CD4-positive, CD25-positive, alpha-beta regulatory T cell (primary cell): Measurements from ENCODE around the gene FILIP1. TPM values are rescaled to one million over a fixed set of nuclear protein-coding genes. Genes with fewer than 3 reads are reported as not detected.

Source experiments
- ATAC-seq, 2 donors: fragments of 150-1000 bp; cut with Tn5 transposase; one replicate each; pipeline ENCODE4 v1.10.0; 2021; ENCODE audit warnings: low read depth in 2 of 2, moderate number of reproducible peaks in 2 of 2, moderate library complexity in 1 of 2
- DNase-seq, 3 donors: peaks; one replicate each; pipeline versions ENCODE4 v3.0.0 to v3.0.0-alpha.2; 2012 to 2022; ENCODE audit warnings: mixed read lengths in 1 of 3
- H3K27ac ChIP-seq: one replicate; pipeline ENCODE4 v1.7.0; 2013; ENCODE audit warnings: mild to moderate bottlenecking, low read length; ENCODE audit not compliant: insufficient read depth, poor library complexity, severe bottlenecking
- H3K27me3 ChIP-seq: one replicate; pipeline ENCODE4 v1.7.0; 2013; ENCODE audit warnings: low read length; ENCODE audit not compliant: control insufficient read depth, insufficient read depth
- H3K36me3 ChIP-seq: one replicate; pipeline ENCODE4 v1.7.0; 2013; ENCODE audit warnings: mild to moderate bottlenecking, low read length, moderate library complexity; ENCODE audit not compliant: control insufficient read depth, insufficient read depth
- H3K4me1 ChIP-seq: 2 replicates; pipeline ENCODE4 v1.7.0; 2013; ENCODE audit warnings: mild to moderate bottlenecking, low read length; ENCODE audit not compliant: insufficient read depth, control insufficient read depth, poor library complexity, severe bottlenecking
- H3K4me3 ChIP-seq: one replicate; pipeline ENCODE4 v1.7.0; 2013; ENCODE audit warnings: low read depth, mild to moderate bottlenecking, low read length, moderate library complexity
- H3K9me3 ChIP-seq, 2 experiments: 1 replicate in 1 of 2; 2 replicates in 1 of 2; pipeline ENCODE4 v1.7.0; 2013; ENCODE audit warnings: low read length in 2 of 2, mild to moderate bottlenecking in 1 of 2, moderate library complexity in 1 of 2; ENCODE audit not compliant: control insufficient read depth in 2 of 2
- H3K27ac Mint-ChIP-seq, 3 donors: one replicate each; pipeline ENCODE4 v1.8.0; 2020 to 2022; ENCODE audit warnings: mild to moderate bottlenecking in 3 of 3, mixed read lengths in 3 of 3, moderate library complexity in 2 of 3
- H3K27me3 Mint-ChIP-seq: one replicate; pipeline ENCODE4 v1.8.0; 2022; ENCODE audit warnings: mild to moderate bottlenecking, mixed read lengths
- H3K36me3 Mint-ChIP-seq: one replicate; pipeline ENCODE4 v1.8.0; 2020; ENCODE audit warnings: mixed read lengths
- H3K4me1 Mint-ChIP-seq, 4 donors: one replicate each; pipeline ENCODE4 v1.8.0; 2020 to 2022; ENCODE audit warnings: mixed read lengths in 4 of 4, mild to moderate bottlenecking in 1 of 4
- H3K4me3 Mint-ChIP-seq, 4 donors: one replicate each; pipeline ENCODE4 v1.8.0; 2020 to 2022; ENCODE audit warnings: mild to moderate bottlenecking in 4 of 4, mixed read lengths in 4 of 4, moderate library complexity in 3 of 4
- H3K9me3 Mint-ChIP-seq, 7 donors: one replicate each; pipeline ENCODE4 v1.8.0; 2020 to 2022; ENCODE audit warnings: mixed read lengths in 7 of 7, mild to moderate bottlenecking in 3 of 7, moderate library complexity in 2 of 7
- polyA plus RNA-seq, 4 donors: library from polyadenylated mRNA; unstranded; fragments of 300-500 nt; fragmentation: Illumina TruSeq; gene quantifications; one replicate each; pipeline ENCODE4 v1.2.3, GENCODE V29; 2021
- total RNA-seq: library from RNA; stranded (reverse); gene quantifications from one replicate; pipeline ENCODE4 v1.2.3, GENCODE V29; 2022

FILIP1 gene
- total and polyA plus RNA-seq, 5 donors from 2014 or later: 0.02 TPM; not detected in 4

- no peaks in the 10 kb centered on the region for H3K4me1 ChIP-seq
- Mint-ChIP-seq H3K4me3 (no peak overlapping the region), H3K27me3 (peaks cover 5% of the 10 kb centered on the region), H3K36me3 (no peaks in the 10 kb centered on the region), H3K4me1 (peaks cover 0 to 4% (median 1%) of the 10 kb centered on the region in 4 donors), H3K27ac (no peak overlapping the region), H3K9me3 (peaks cover 0 to 1% (median 0%) of the 10 kb centered on the region in 7 donors)
- no peak for DNase-seq
- no peaks in the 10 kb centered on the region for H3K27me3 ChIP-seq
- no peaks in the 10 kb centered on the region for H3K36me3 ChIP-seq
- H3K27ac ChIP-seq: no peak overlapping the region
- no peaks in the 10 kb centered on the region for H3K9me3 ChIP-seq
- no peak for ATAC-seq
- no peak overlapping the region for H3K4me3 ChIP-seq
Measured at GRCh38 chr6:75422024-75422639, 71.5 kb downstream of the FILIP1 start.

GRCh38 chr6:75421316-75422023 lies 72.1 kb downstream of the FILIP1 start:
- DNase-seq (no peak), ATAC-seq (no peak)
- Mint-ChIP-seq H3K4me1 (peaks cover 0 to 4% (median 1%) of the 10 kb centered on the region in 4 donors), H3K4me3 (no peak overlapping the region), H3K27me3 (peaks cover 4% of the 10 kb centered on the region), H3K36me3 (no peaks in the 10 kb centered on the region), H3K27ac (no peak overlapping the region), H3K9me3 (peaks cover 0 to 1% (median 0%) of the 10 kb centered on the region in 7 donors)
- H3K27me3 ChIP-seq: no peaks in the 10 kb centered on the region
- no peak overlapping the region for H3K4me3 ChIP-seq
- H3K27ac ChIP-seq: no peak overlapping the region
- no peaks in the 10 kb centered on the region for H3K4me1 ChIP-seq
- H3K9me3 ChIP-seq: no peaks in the 10 kb centered on the region
- no peaks in the 10 kb centered on the region for H3K36me3 ChIP-seq

- H3K27me3 Mint-ChIP-seq: peaks cover 4% of the 10 kb centered on the region
- H3K27ac Mint-ChIP-seq: no peak overlapping the region
- H3K4me3 Mint-ChIP-seq: no peak overlapping the region
- H3K36me3 ChIP-seq: no peaks in the 10 kb centered on the region
- ATAC-seq: no peak
- DNase-seq: no peak
- H3K27ac ChIP-seq: no peak overlapping the region
- H3K36me3 Mint-ChIP-seq: no peaks in the 10 kb centered on the region
- H3K9me3 ChIP-seq: no peaks in the 10 kb centered on the region
- H3K27me3 ChIP-seq: no peaks in the 10 kb centered on the region
- peaks cover 0 to 3% (median 0%) of the 10 kb centered on the region in 4 donors for H3K4me1 Mint-ChIP-seq
- no peaks in the 10 kb centered on the region for H3K4me1 ChIP-seq
- H3K9me3 Mint-ChIP-seq: peaks cover 0 to 1% (median 0%) of the 10 kb centered on the region in 7 donors
- H3K4me3 ChIP-seq: no peak overlapping the region
Measured at GRCh38 chr6:75419980-75420379, 73.6 kb downstream of the FILIP1 start.

- H3K36me3 Mint-ChIP-seq: no peaks in the 10 kb centered on the region
Measured at GRCh38 chr6:75419416-75419815, 74.2 kb downstream of the FILIP1 start.

GRCh38 chr6:75418233-75418632 lies 75.4 kb downstream of the FILIP1 start:
- H3K27ac Mint-ChIP-seq: no peak overlapping the region
- no peaks in the 10 kb centered on the region for H3K4me1 Mint-ChIP-seq
- Histone ChIP-seq H3K4me3 (no peak overlapping the region), H3K27me3 (no peaks in the 10 kb centered on the region), H3K4me1 (no peaks in the 10 kb centered on the region), H3K9me3 (no peaks in the 10 kb centered on the region), H3K27ac (no peak overlapping the region), H3K36me3 (no peaks in the 10 kb centered on the region)
- peaks cover 0 to 1% (median 0%) of the 10 kb centered on the region in 7 donors for H3K9me3 Mint-ChIP-seq
- no peak overlapping the region for H3K4me3 Mint-ChIP-seq
- peaks cover 15% of the 10 kb centered on the region for H3K27me3 Mint-ChIP-seq
- no peak for DNase-seq
- no peak for ATAC-seq
- H3K36me3 Mint-ChIP-seq: no peaks in the 10 kb centered on the region

More at GRCh38 chr6:75419416-75419815, 74.2 kb downstream of the FILIP1 start:
- Mint-ChIP-seq H3K4me1 (no peaks in the 10 kb centered on the region), H3K9me3 (peaks cover 0 to 1% (median 0%) of the 10 kb centered on the region in 7 donors), H3K27me3 (peaks cover 4% of the 10 kb centered on the region), H3K27ac (no peak overlapping the region), H3K4me3 (no peak overlapping the region)
- H3K4me3 ChIP-seq: no peak overlapping the region
- H3K36me3 ChIP-seq: no peaks in the 10 kb centered on the region
- DNase-seq (no peak), ATAC-seq (no peak)
- H3K27ac ChIP-seq: no peak overlapping the region
- H3K4me1 ChIP-seq: no peaks in the 10 kb centered on the region
- no peaks in the 10 kb centered on the region for H3K9me3 ChIP-seq
- H3K27me3 ChIP-seq: no peaks in the 10 kb centered on the region

- no peaks in the 10 kb centered on the region for H3K36me3 ChIP-seq
- no peak overlapping the region for H3K4me3 Mint-ChIP-seq
- ATAC-seq (no peak), DNase-seq (no peak)
- H3K27me3 ChIP-seq: no peaks in the 10 kb centered on the region
- no peaks in the 10 kb centered on the region for H3K4me1 ChIP-seq
- H3K4me3 ChIP-seq: no peak overlapping the region
- peaks cover 0 to 5% (median 0%) of the 10 kb centered on the region in 7 donors for H3K9me3 Mint-ChIP-seq
- H3K36me3 Mint-ChIP-seq: no peaks in the 10 kb centered on the region
- H3K9me3 ChIP-seq: no peaks in the 10 kb centered on the region
- H3K27ac ChIP-seq: no peak overlapping the region
- H3K27me3 Mint-ChIP-seq: peaks cover 15% of the 10 kb centered on the region
- no peaks in the 10 kb centered on the region for H3K4me1 Mint-ChIP-seq
- H3K27ac Mint-ChIP-seq: no peak overlapping the region
Measured at GRCh38 chr6:75416443-75416842, 77.2 kb downstream of the FILIP1 start.

GRCh38 chr6:75415804-75416203 lies 77.8 kb downstream of the FILIP1 start:
- Histone ChIP-seq H3K9me3 (no peaks in the 10 kb centered on the region), H3K4me3 (no peak overlapping the region), H3K36me3 (no peaks in the 10 kb centered on the region), H3K4me1 (no peaks in the 10 kb centered on the region), H3K27ac (no peak overlapping the region), H3K27me3 (no peaks in the 10 kb centered on the region)
- H3K36me3 Mint-ChIP-seq: no peaks in the 10 kb centered on the region
- peaks cover 0 to 5% (median 0%) of the 10 kb centered on the region in 7 donors for H3K9me3 Mint-ChIP-seq
- H3K4me3 Mint-ChIP-seq: no peak overlapping the region
- H3K27me3 Mint-ChIP-seq: peaks cover 15% of the 10 kb centered on the region
- DNase-seq (no peak), ATAC-seq (no peak)
- H3K27ac Mint-ChIP-seq: no peak overlapping the region
- H3K4me1 Mint-ChIP-seq: no peaks in the 10 kb centered on the region
